GM18870 (cell line): ENCODE measurements around the gene APBA2.
"Not testable (repeated sequence)": the region's sequence is repeated elsewhere in the genome, so short reads cannot be mapped to it uniquely, and the experiment has no call there.

ENCODE experiments used
- ATAC-seq: cut with Tn5 transposase; IDR thresholded peaks from one replicate; pipeline ENCODE4 v1.9.1; 2021; ENCODE audit warnings: moderate library complexity; ENCODE audit not compliant: unreplicated experiment

The APBA2 gene

DNA sequence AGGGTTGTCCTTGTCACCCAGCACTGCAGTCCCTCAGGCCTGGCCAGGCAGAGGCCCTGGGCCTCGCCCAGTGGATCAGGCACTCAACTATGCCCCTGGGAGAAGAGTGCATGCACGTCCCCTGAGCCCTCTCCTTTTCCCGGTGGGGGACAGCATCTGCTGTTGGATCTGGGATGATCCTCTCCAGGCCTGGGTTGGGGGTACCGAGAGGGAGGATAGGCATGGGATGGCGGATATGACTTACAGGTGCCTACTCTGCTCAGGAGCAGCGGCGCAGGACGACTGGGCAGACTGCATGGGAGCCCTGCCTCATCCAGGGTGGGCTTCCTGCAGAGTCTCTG lies 9.0 kb upstream of the APBA2 start:
- ATAC-seq = no peak

GRCh38 chr15:28878209-28878608 lies 7.6 kb upstream of the APBA2 start:
- no peak for ATAC-seq

GRCh38 chr15:28879551-28879950 lies 6.2 kb upstream of the APBA2 start:
- ATAC-seq = no peak

DNA sequence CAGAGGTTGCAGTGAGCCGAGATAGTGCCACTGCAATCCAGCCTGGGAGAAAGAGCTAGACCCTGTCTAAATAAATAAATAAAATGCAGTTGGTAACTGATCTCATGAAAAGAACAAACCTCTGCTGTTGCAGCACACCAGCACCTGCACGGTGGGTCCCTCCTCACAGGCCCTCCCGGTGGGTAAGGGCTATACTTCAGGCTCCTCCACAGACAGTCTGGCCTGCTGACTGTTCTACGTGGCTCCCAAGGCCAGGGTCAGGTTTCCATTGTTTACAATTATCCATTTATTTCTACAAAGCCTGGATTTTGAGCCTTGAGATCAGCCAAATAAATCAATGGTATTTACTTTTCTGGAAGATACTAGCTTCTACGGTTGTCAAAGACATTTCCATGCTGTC lies 5.1 kb upstream of the APBA2 start:
- no peak for ATAC-seq

DNA sequence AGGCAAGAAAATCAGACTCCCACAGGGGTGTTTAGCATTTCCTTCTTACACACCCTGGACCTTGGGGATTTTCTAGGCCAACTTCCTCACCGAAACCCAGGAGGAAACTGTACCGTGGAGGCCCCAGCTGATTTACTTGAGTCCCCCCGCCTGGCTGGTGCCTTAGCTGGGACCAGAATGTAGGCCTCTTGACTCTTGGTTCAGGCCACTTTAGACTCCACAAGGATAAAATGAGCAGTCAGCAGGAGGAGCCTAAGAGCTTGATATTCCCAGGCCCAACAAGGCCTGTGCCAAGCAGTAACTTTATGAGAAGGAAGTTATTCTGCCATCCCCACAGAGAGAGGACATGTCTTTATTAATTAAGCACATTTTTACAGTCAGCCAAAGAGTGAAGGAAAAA lies 4.6 kb upstream of the APBA2 start:
- ATAC-seq = no peak

DNA sequence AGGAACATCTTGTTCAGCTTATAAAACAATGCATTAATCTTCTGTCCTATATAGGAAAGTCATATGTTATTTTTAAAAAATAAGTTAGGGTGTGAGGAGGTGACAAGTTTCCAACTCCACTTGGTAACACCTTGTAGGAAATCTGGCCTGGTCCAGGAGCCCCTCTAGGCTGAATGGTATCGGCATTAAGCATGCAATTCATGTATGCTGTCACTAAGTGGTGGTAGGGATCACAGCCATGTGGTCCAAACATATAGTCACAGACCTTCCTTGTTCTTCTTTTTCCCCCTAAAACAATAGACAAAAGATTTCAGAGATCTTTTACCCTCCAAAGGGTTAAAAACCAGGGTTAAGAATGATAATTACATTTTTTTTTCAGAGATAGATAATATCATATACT lies 4.2 kb upstream of the APBA2 start:
- ATAC-seq = no peak

DNA sequence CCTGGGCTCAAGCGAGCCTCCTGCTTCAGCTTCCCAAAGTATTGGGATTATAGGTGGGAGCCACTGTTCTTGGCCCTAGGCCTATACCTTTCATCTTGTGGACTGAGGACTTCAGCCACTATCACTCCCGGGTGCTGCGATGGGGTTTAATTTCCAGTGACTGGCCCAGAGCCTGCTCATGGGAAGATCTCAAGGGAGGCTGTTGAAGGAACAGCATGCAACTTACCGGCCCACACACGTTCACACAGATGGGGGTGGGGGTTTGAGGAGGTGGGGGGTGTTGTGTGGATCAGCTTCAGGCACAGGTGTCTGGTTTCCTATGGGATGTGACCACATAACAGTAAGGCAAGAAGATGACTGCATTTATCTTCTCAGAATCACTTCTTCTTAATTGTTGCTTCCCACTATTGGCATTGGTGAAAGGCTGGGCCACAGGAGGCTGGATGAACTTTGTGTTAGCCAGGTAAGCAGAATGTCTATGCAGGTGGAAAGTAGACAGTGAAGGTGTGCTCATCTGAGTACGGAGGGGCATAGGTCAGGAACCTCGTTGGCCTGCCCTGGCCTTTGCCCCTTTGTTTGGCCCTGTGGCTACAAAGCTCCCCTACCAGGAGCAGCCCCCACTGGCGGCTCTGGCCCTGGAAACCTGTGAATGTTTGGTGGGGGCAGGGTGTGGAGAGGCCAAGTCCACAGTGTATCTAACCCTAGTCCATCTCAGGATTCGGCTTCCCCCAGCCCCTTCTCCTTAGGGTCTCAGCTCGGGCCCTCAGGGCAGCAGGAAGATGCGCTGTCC lies 1.4 kb upstream of the APBA2 start:
- ATAC-seq = no peak

GRCh38 chr15:28885128-28885629 lies 595 bp upstream of the APBA2 start:
- ATAC-seq = no peak

DNA sequence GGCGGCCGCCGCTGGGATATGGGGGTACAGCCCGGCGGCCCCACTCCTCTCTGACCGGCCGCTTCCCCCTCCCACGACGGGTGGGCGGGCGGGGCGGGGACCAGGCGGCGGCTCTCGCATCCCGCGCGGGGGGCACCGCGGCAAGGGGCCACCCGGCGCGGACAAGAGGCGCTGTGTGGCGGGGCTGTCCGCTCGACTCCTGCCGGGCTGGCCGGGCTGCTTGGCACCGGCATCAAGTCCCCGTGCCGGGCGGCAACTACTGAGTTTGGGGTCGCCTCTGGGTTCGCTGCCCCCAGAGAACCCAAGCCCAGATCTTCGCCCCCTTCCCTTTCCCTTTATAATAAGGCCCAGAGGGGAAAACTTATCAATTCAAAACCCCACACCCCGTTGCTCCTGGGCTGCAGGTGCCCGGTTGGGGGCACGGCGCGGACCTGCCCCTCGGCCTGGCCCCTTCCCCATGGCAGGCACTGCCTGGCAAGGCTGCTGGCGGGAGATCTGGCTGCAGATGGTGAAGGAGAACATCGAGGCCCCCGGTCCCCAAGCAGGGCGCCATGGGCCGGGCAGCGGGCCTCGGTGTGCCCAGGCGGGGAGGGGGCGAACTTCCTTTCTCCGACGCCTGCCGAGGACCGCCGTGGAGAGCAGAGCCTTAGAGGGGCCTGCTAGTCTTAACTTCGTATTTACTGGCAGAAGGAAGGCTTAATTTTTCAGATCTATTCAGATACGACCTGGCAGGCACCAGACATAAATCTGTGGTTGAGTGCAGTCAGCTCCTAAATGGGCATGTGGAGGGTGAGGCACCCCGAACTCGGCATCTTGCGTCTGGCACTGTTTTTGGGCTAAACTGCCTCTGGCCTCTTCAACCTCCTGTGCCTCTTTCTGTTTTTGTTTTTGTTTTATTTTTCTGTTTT lies 911 bp downstream of the APBA2 start:
- ATAC-seq = no peak

GRCh38 chr15:28887339-28888174 lies 1.8 kb downstream of the APBA2 start:
- ATAC-seq = no peak

DNA sequence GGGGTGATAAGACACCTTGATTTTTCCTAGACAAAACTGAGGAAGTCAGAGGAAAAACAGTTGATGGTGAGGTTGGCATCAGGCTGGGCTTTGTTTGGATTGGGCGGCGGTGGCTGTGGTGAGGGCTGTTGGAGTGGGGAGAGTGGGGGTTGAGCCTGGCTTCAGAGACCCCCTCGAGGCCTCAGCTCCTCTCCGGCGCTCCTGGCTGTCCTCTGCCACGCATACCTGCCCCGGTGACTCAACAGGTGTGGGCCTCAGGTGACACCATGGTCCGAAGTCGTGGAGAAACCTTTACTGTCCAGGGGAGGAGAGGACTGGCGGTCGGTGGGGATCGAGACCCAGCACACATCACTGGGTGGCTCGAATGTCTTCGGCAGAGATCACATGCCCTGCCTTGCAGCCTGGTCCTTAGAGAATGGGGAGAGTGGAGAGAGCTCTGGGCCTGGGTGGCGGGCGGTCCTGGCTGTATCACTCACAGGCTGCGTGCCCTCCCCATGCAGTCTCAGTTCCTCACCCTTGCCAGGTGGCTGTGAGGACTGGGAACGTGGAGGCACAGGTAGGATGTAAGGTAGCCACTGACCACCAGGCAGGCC lies 2.6 kb downstream of the APBA2 start:
- no peak for ATAC-seq

GRCh38 chr15:28888900-28889299 lies 3.1 kb downstream of the APBA2 start:
- ATAC-seq = no peak

- ATAC-seq = no peak
Measured at GRCh38 chr15:28889346-28889745, 3.6 kb downstream of the APBA2 start.

DNA sequence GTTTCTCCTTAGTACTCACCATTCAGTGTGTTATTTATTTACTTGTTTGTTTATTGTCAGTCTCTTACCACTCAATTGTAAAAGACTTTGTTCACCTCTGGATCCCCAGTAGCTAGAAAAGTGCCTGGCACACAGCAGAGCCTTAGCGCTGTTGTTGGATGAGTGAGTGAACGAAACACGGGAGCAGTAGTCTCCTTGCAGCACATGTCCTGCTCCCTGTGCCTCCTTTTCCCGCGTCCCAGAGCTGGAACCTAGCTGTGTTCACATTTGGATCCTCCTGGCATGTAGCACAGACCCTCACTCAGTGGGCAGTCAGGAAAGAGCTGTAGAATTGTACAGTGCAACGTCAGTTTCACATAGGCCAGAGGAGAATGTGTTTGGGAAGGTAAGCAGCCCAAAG lies 4.1 kb downstream of the APBA2 start:
- ATAC-seq = not testable (repeated sequence)

GRCh38 chr15:28890291-28890690 lies 4.5 kb downstream of the APBA2 start:
- not testable (repeated sequence) for ATAC-seq

- ATAC-seq = no peak
Measured at GRCh38 chr15:28890711-28891495, 5.1 kb downstream of the APBA2 start.

DNA sequence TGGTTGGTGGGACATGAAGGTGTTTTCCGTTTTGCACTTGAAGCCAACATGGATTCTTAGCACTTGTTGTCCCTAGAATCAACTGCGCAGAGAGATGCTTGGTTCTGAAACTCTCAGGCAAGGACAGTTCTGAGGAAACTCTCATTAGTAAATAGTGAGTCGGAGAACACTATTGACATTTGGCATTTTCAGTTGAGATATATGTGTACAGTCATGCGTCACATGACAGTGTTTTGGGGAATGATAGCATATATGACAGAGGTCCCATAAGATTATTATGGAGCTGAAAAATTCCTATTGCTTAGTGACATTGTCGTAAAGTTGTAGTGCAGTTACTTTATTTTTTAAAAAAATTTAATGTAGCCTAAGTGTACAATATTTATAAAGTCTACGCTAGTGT lies 5.8 kb downstream of the APBA2 start:
- ATAC-seq = no peak

DNA sequence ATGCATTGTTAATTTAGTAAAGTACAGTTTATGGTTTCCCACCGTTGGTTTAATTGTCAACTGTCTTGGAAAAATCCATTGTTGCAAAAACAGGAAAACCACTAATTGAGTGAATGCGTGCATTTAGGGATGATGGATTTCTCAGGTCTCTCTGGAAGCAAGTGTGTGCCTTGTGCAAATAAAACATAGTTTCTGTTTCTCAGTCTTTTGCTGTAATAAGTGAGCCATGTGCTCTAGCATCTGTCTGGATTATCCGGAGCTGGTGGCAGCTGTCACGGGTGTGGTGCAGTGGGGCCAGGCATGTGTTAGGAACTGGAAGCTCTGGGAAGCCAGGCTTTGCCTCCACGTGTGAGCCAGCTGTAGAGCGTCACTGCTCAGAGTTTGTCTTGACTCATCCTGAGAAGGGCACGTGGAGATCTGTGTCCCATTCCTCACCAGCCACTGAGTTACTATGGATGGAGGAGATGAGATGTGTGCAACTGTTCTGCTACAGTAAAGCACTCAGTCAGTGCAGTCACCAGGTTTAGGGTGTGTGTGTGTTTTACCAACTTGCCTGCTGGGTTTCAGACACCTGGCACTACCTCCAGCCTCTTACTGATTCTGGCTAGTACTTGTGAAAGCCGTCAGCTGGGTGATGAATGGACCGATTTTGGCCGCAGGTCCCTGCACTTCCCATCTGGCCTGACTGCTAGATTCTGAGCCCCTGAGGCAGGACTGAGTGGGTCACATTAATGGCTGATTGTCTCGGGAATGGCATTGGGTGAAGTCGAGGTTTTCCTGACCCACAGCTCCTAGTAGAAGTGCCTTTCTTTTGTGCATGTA lies 7.2 kb downstream of the APBA2 start:
- no peak for ATAC-seq

DNA sequence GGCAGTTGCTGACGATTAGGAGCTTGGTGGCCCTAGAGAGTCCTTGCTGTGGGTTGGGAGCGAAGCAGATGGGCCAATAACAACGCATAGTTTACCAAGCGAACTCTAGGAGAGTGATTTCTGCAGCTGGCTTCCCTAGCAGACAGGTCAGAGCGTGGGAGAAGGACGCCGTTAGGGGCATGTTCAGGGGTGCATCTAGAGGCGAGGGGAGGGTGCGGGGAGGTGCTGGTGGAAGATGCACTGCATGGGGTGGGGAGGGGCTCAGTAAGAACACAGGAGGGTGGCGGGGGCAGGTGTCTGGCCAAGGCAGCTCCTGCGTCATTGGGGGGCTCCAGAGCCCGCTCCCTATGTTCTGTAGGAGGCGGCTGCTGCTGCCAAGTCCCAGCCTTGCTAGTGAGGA lies 8.9 kb downstream of the APBA2 start:
- ATAC-seq = no peak
